ENCODE data around the gene TMCO4. TPM values are rescaled to one million over a fixed set of nuclear protein-coding genes. Genes with fewer than 3 reads are reported as not detected.

TMCO4 gene
- total RNA-seq, 1 experiment from 2014 or later: 15.1 TPM

DNA sequence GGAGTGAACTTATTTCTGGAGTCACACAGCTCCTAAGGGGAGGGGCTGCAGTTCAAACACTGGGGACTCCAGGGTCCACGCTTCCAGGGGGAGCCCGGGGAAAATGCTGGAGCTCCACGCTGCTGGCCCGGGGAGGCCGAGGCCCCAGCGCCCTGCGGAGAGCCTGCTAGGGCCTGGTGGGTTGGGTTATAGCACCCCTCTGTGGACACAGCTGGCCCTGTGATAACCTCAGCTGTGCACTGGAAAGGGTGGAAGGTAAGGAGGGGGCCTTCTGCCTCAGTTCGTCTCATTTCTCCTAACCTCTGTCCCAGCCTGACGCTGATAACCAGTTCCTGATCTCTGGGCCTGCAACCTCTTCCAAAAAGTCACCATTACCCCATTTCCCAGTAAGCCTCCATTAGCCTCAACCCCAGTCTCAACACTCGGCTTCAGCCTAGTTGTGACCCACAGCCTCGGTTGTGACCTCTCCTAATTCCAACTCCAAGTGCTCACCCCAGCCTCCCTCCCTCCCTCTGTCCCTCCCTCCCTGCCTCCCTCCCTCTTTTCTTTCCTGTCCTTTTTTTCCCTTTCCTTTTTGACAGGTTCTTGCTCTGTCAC, 148.5 kb downstream of the TMCO4 start:
- TF ChIP-seq, protein P1, sequence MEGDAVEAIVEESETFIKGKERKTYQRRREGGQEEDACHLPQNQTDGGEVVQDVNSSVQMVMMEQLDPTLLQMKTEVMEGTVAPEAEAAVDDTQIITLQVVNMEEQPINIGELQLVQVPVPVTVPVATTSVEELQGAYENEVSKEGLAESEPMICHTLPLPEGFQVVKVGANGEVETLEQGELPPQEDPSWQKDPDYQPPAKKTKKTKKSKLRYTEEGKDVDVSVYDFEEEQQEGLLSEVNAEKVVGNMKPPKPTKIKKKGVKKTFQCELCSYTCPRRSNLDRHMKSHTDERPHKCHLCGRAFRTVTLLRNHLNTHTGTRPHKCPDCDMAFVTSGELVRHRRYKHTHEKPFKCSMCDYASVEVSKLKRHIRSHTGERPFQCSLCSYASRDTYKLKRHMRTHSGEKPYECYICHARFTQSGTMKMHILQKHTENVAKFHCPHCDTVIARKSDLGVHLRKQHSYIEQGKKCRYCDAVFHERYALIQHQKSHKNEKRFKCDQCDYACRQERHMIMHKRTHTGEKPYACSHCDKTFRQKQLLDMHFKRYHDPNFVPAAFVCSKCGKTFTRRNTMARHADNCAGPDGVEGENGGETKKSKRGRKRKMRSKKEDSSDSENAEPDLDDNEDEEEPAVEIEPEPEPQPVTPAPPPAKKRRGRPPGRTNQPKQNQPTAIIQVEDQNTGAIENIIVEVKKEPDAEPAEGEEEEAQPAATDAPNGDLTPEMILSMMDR (IDR thresholded peaks at IDR 0.05; ENCODE audit: insufficient read depth in 1 of 2, low read depth in 1 of 2, low read length in 1 of 2, severe bottlenecking in 1 of 2, unreplicated experiment in 1 of 2): peak; percentile 42 to 59
- CTCF ChIA-PET: interaction anchor here (0.6 to 1.9 kb wide), 12 partner anchors 9 to 309 kb away, joined by 3 to 5 read pairs (median 4); a partner anchor contains a TSS
- Histone ChIP-seq H3K9me3 (no peaks in the 10 kb centered on the region), H3K27me3 (replicated peaks; ENCODE audit: control insufficient read depth, insufficient read depth, low read length) (no peaks in the 10 kb centered on the region), H3K4me1 (no peaks in the 10 kb centered on the region), H3K4me3 (ENCODE audit: low read depth, low read length) (no peak overlapping the region), H3K36me3 (ENCODE audit: control insufficient read depth, insufficient read depth, low read length) (no peaks in the 10 kb centered on the region)
- peaks cover 6% of the 10 kb centered on the region for H3K36me3 Mint-ChIP-seq (ENCODE audit: insufficient read depth, unreplicated experiment)
- intact Hi-C loops (cut with micrococcal nuclease; ENCODE audit: unreplicated experiment): loop anchor here (5.0 kb wide), 2 partner anchors 164 to 204 kb away; partner anchors contain the start of gene CAPZB
- H3K4me3 Mint-ChIP-seq (ENCODE audit: unreplicated experiment): no peak overlapping the region
- no TSS peak for BruUV-seq (replicated peaks)
- POLR2A ChIA-PET: no interaction called here
- H3K4me1 Mint-ChIP-seq (ENCODE audit: low read depth, unreplicated experiment): no peaks in the 10 kb centered on the region
- no peaks in the 10 kb centered on the region for H3K27me3 Mint-ChIP-seq (ENCODE audit: insufficient read depth, unreplicated experiment)
- no peaks in the 10 kb centered on the region for H3K9me3 Mint-ChIP-seq (ENCODE audit: unreplicated experiment)
- no peak overlapping the region for H3K27ac Mint-ChIP-seq (ENCODE audit: unreplicated experiment)
- DNase-seq: peak; percentile 47 to 62

GRCh38 chr1:19650416-19651140, 149.1 kb downstream of the TMCO4 start:
- H3K4me1 ChIP-seq: no peaks in the 10 kb centered on the region
- intact Hi-C loops (cut with micrococcal nuclease; ENCODE audit: unreplicated experiment): loop anchor here (5.0 kb wide), 2 partner anchors 163 to 203 kb away; partner anchors contain the start of gene CAPZB
- TF ChIP-seq, protein P1 (IDR thresholded peaks at IDR 0.05; ENCODE audit: insufficient read depth in 1 of 2, low read depth in 1 of 2, low read length in 1 of 2, severe bottlenecking in 1 of 2, unreplicated experiment in 1 of 2): no peak
- Mint-ChIP-seq H3K4me1 (ENCODE audit: low read depth, unreplicated experiment) (no peaks in the 10 kb centered on the region), H3K4me3 (ENCODE audit: unreplicated experiment) (no peak overlapping the region), H3K27ac (ENCODE audit: unreplicated experiment) (no peak overlapping the region), H3K27me3 (ENCODE audit: insufficient read depth, unreplicated experiment) (no peaks in the 10 kb centered on the region), H3K36me3 (ENCODE audit: insufficient read depth, unreplicated experiment) (peaks cover 6% of the 10 kb centered on the region), H3K9me3 (ENCODE audit: unreplicated experiment) (no peaks in the 10 kb centered on the region)
- no peak for DNase-seq
- CTCF ChIA-PET: interaction anchor here (0.6 to 1.9 kb wide), 10 partner anchors 10 to 308 kb away, joined by 3 to 5 read pairs (median 4); no protein-coding TSS in a partner anchor
- H3K27me3 ChIP-seq (replicated peaks; ENCODE audit: control insufficient read depth, insufficient read depth, low read length): no peaks in the 10 kb centered on the region
- no peaks in the 10 kb centered on the region for H3K36me3 ChIP-seq (ENCODE audit: control insufficient read depth, insufficient read depth, low read length)
- no peak overlapping the region for H3K4me3 ChIP-seq (ENCODE audit: low read depth, low read length)
- no TSS peak for BruUV-seq (replicated peaks)
- H3K9me3 ChIP-seq: no peaks in the 10 kb centered on the region
- POLR2A ChIA-PET: no interaction called here

GRCh38 chr1:19648689-19649088, 151.0 kb downstream of the TMCO4 start:
- TF ChIP-seq, protein P1 (IDR thresholded peaks at IDR 0.05; ENCODE audit: insufficient read depth in 1 of 2, low read depth in 1 of 2, low read length in 1 of 2, severe bottlenecking in 1 of 2, unreplicated experiment in 1 of 2): peak in 1 of 2 experiments; percentile 0
- POLR2A ChIA-PET: no interaction called here
- DNase-seq: peak in 1 of 2 experiments; percentile 48

More at GRCh38 chr1:19648689-19649088, 151.0 kb downstream of the TMCO4 start:
- Mint-ChIP-seq H3K27me3 (ENCODE audit: insufficient read depth, unreplicated experiment) (no peaks in the 10 kb centered on the region), H3K4me1 (ENCODE audit: low read depth, unreplicated experiment) (no peaks in the 10 kb centered on the region), H3K27ac (ENCODE audit: unreplicated experiment) (no peak overlapping the region), H3K9me3 (ENCODE audit: unreplicated experiment) (no peaks in the 10 kb centered on the region), H3K4me3 (ENCODE audit: unreplicated experiment) (no peak overlapping the region), H3K36me3 (ENCODE audit: insufficient read depth, unreplicated experiment) (peaks cover 6% of the 10 kb centered on the region)
- intact Hi-C loops (cut with micrococcal nuclease; ENCODE audit: unreplicated experiment): no loop called here
- BruUV-seq (replicated peaks): no TSS peak
- H3K36me3 ChIP-seq (ENCODE audit: control insufficient read depth, insufficient read depth, low read length): no peaks in the 10 kb centered on the region
- no peaks in the 10 kb centered on the region for H3K4me1 ChIP-seq
- CTCF ChIA-PET: no interaction called here
- no peaks in the 10 kb centered on the region for H3K27me3 ChIP-seq (replicated peaks; ENCODE audit: control insufficient read depth, insufficient read depth, low read length)
- H3K9me3 ChIP-seq: no peaks in the 10 kb centered on the region
- H3K4me3 ChIP-seq (ENCODE audit: low read depth, low read length): no peak overlapping the region
